SK-N-SH (cell line): ENCODE measurements around the gene RBM47. TPM values are rescaled to one million over a fixed set of nuclear protein-coding genes. Genes with fewer than 3 reads are reported as not detected.

Experiments used
- CTCF ChIA-PET: fragments of 300-600, 350-600 bp; formaldehyde crosslinking; extraction: SDS; loops from one replicate; lab custom pipeline; 2021; lab: Yijun Ruan, JAX
- POLR2A ChIA-PET: fragments of 350-600 bp; sonication (Branson Sonifier 250); formaldehyde crosslinking; extraction: SDS; loops from one replicate; lab custom pipeline; 2020; ENCODE audit warnings: antibody characterized with exemption, inconsistent platforms; lab: Yijun Ruan, JAX
- DNase-seq: peaks from one replicate; pipeline ENCODE4 v3.0.0; 2012
- H2AFZ ChIP-seq: fragments of 200-600 bp; sonication (generic); 2 replicates; pipeline ENCODE4 v1.8.1; 2016; ENCODE audit warnings: antibody characterized with exemption, mild to moderate bottlenecking, low read depth
- H3F3A ChIP-seq: fragments of 200-600 bp; sonication (generic); replicated peaks from 2 replicates; pipeline ENCODE3; 2016; ENCODE audit warnings: antibody characterized with exemption, mild to moderate bottlenecking; ENCODE audit not compliant: insufficient read depth
- H3K27ac ChIP-seq, 2 experiments: fragments of 200-500 bp in 1 of 2; fragments of 200-600 bp in 1 of 2; sonication (Bioruptor generic) in 1 of 2; sonication (generic), shearing (Covaris generic) in 1 of 2; 2 replicates each; pipeline versions ENCODE4 v1.5.1 to v1.6.1; 2014 to 2016; ENCODE audit warnings: low read depth in 2 of 2, inconsistent platforms in 1 of 2, low read length in 1 of 2, mild to moderate bottlenecking in 1 of 2, mixed read lengths in 1 of 2
- H3K27me3 ChIP-seq: fragments of 200-600 bp; sonication (generic), shearing (Covaris generic); 2 replicates; pipeline ENCODE4 v1.6.1; 2016; ENCODE audit warnings: mixed run types; ENCODE audit not compliant: insufficient read depth
- H3K36me3 ChIP-seq, 2 experiments: fragments of 200-500 bp in 1 of 2; fragments of 200-600 bp in 1 of 2; sonication (Bioruptor generic) in 1 of 2; sonication (generic) in 1 of 2; replicated peaks in 1 of 2; 2 replicates each; pipeline versions ENCODE3 to v1.5.1; 2014 to 2016; ENCODE audit warnings: low read length in 1 of 2, mild to moderate bottlenecking in 1 of 2; ENCODE audit not compliant: insufficient read depth in 2 of 2, control insufficient read depth in 1 of 2
- H3K4me1 ChIP-seq, 2 experiments: fragments of 200-500 bp in 1 of 2; fragments of 200-600 bp in 1 of 2; sonication (Bioruptor generic) in 1 of 2; sonication (generic), shearing (Covaris generic) in 1 of 2; 2 replicates each; pipeline versions ENCODE4 v1.5.1 to v1.6.1; 2014 to 2016; ENCODE audit warnings: low read depth in 1 of 2, low read length in 1 of 2, mixed run types in 1 of 2; ENCODE audit not compliant: insufficient read depth in 2 of 2, control insufficient read depth in 1 of 2
- H3K4me2 ChIP-seq: fragments of 200-600 bp; sonication (generic), shearing (Covaris generic); 2 replicates; pipeline ENCODE4 v1.6.1; 2017; ENCODE audit warnings: mixed run types
- H3K4me3 ChIP-seq, 2 experiments: fragments of 200-500 bp in 1 of 2; fragments of 200-600 bp in 1 of 2; sonication (Bioruptor generic) in 1 of 2; sonication (generic), shearing (Covaris generic) in 1 of 2; 2 replicates each; pipeline versions ENCODE4 v1.5.1 to v1.8.1; 2014 to 2016; ENCODE audit warnings: low read depth in 2 of 2, inconsistent platforms in 1 of 2, low read length in 1 of 2, mild to moderate bottlenecking in 1 of 2, mixed read lengths in 1 of 2, moderate library complexity in 1 of 2
- H3K79me2 ChIP-seq: fragments of 200-600 bp; sonication (generic); 2 replicates; pipeline ENCODE4 v1.8.1; 2017; ENCODE audit warnings: mild to moderate bottlenecking; ENCODE audit not compliant: insufficient read depth
- H3K9ac ChIP-seq: fragments of 200-600 bp; sonication (generic); 2 replicates; pipeline ENCODE4 v1.6.1; 2017; ENCODE audit warnings: mixed run types
- H3K9me2 ChIP-seq: fragments of 200-600 bp; sonication (generic); 2 replicates; pipeline ENCODE4 v1.6.1; 2017; ENCODE audit warnings: mixed run types
- H3K9me3 ChIP-seq: fragments of 200-600 bp; sonication (generic); 2 replicates; pipeline ENCODE4 v1.6.1; 2017; ENCODE audit warnings: mixed run types, mild to moderate bottlenecking, moderate library complexity
- H4K20me1 ChIP-seq: fragments of 200-600 bp; sonication (generic); 2 replicates; pipeline ENCODE4 v1.6.1; 2017; ENCODE audit warnings: mild to moderate bottlenecking, mixed run types; ENCODE audit not compliant: insufficient read depth
- CHD2 ChIP-seq: fragments of 150-350 bp; IDR thresholded peaks from 2 replicates; pipeline ENCODE4 v1.6.1; 2018; ENCODE audit warnings: low read length; ENCODE audit not compliant: partially characterized antibody
- EP300 ChIP-seq, 2 experiments: IDR thresholded peaks; 2 replicates each; pipeline versions ENCODE4 v1.4.0 to v1.6.1; 2012; ENCODE audit warnings: borderline replicate concordance in 1 of 2, low read depth in 1 of 2, low read length in 1 of 2
- FOSL2 ChIP-seq: IDR thresholded peaks from 2 replicates; pipeline ENCODE4 v1.4.0; 2012; ENCODE audit warnings: low read depth, mild to moderate bottlenecking, moderate library complexity, borderline replicate concordance
- FOXJ3 ChIP-seq: sonication (generic); formaldehyde crosslinking; IDR thresholded peaks from 2 replicates; pipeline ENCODE4 v1.5.1; 2020; ENCODE audit warnings: mild to moderate bottlenecking, missing genetic modification reagents
- FOXM1 ChIP-seq: IDR thresholded peaks from 2 replicates; pipeline ENCODE4 v1.4.0; 2012; ENCODE audit warnings: low read depth, mild to moderate bottlenecking
- GABPA ChIP-seq: IDR thresholded peaks from 2 replicates; pipeline ENCODE4 v1.4.0; 2012; ENCODE audit warnings: low read depth, mild to moderate bottlenecking
- GATA2 ChIP-seq: sonication (generic); formaldehyde crosslinking; IDR thresholded peaks from 2 replicates; pipeline ENCODE4 v1.5.0; 2020; ENCODE audit warnings: mild to moderate bottlenecking, missing genetic modification reagents
- MEF2A ChIP-seq: IDR thresholded peaks from 2 replicates; pipeline ENCODE4 v1.4.0; 2012; ENCODE audit warnings: low read depth, borderline replicate concordance
- MXI1 ChIP-seq: IDR thresholded peaks from 2 replicates; pipeline ENCODE4 v1.6.1; 2012; ENCODE audit warnings: mild to moderate bottlenecking, low read depth, low read length, improper control_type of control experiment
- NFIC ChIP-seq: IDR thresholded peaks from 2 replicates; pipeline ENCODE4 v1.4.0; 2012; ENCODE audit warnings: borderline replicate concordance
- NRF1 ChIP-seq: IDR thresholded peaks from 2 replicates; pipeline ENCODE4 v1.6.1; 2012; ENCODE audit warnings: low read depth, mild to moderate bottlenecking, low read length
- POLR2AphosphoS5 ChIP-seq: IDR thresholded peaks from 2 replicates; pipeline ENCODE4 v1.6.1; 2012; ENCODE audit warnings: low read depth, low read length
- RAD21 ChIP-seq: IDR thresholded peaks from 2 replicates; pipeline ENCODE4 v1.6.1; 2012; ENCODE audit warnings: mild to moderate bottlenecking, low read length
- RCOR1 ChIP-seq: fragments of 150-350 bp; IDR thresholded peaks from 2 replicates; pipeline ENCODE4 v1.6.1; 2017; ENCODE audit warnings: antibody characterized with exemption, low read length
- RFX5 ChIP-seq: IDR thresholded peaks from 2 replicates; pipeline ENCODE4 v1.6.1; 2012; ENCODE audit warnings: mild to moderate bottlenecking, improper control_type of control experiment, low read length
- TCF12 ChIP-seq: IDR thresholded peaks from 2 replicates; pipeline ENCODE4 v1.4.0; 2012
- YY1 ChIP-seq: IDR thresholded peaks from 2 replicates; pipeline ENCODE4 v1.4.0; 2012; ENCODE audit warnings: low read depth, mild to moderate bottlenecking
- WGBS: methylation state at CpG from one replicate; pipeline ENCODE4 v1.1.6; 2017; ENCODE audit warnings: low lambda C conversion rate; 5-methylcytosine and 5-hydroxymethylcytosine counted together
- polyA plus RNA-seq, 3 experiments: library from polyadenylated mRNA; depleted of rRNA; stranded (reverse); fragments of >200 nt; gene quantifications; 2 replicates each; pipeline ENCODE4 v1.2.3, GENCODE V29; 2012
- TF ChIP-seq, protein P1 (sequence below): IDR thresholded peaks from 2 replicates; pipeline ENCODE4; 2012
- TF ChIP-seq, protein P2 (sequence below): IDR thresholded peaks from 2 replicates; pipeline ENCODE4 v1.4.0; 2012; ENCODE audit warnings: low read depth
- TF ChIP-seq, protein P3 (sequence below): fragments of 150-350 bp; IDR thresholded peaks from 2 replicates; pipeline ENCODE4 v1.6.1; 2016; ENCODE audit warnings: mild to moderate bottlenecking, low read depth, low read length

RBM47 gene
- polyA plus RNA-seq, 1 of the 3 experiments (the other 2 are of a cell fraction): 6.8 TPM

DNA sequence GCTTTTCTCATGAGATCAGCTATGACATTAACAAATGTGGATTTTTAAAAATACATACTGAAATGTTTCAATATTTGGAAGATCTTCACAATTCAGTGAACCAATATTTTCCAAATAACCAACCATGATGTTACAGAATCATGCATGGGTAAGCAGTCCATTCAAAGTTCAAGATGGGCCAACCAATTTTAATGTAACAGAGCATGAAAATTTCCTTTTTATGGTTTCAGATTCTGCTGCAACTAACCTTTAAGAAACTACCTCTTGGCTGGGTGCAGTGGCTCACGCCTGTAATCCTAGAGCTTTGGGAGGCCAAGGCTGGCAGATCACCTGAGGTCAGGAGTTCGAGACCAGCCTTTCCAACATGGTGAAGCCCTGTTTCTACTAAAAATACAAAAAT, 107.7 kb downstream of the RBM47 start:
- H4K20me1 ChIP-seq: no peaks in the 10 kb centered on the region
- TF ChIP-seq, protein P1, sequence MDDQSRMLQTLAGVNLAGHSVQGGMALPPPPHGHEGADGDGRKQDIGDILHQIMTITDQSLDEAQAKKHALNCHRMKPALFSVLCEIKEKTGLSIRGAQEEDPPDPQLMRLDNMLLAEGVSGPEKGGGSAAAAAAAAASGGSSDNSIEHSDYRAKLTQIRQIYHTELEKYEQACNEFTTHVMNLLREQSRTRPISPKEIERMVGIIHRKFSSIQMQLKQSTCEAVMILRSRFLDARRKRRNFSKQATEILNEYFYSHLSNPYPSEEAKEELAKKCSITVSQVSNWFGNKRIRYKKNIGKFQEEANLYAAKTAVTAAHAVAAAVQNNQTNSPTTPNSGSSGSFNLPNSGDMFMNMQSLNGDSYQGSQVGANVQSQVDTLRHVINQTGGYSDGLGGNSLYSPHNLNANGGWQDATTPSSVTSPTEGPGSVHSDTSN: no peak
- TF ChIP-seq NRF1 (no peak), RAD21 (no peak), POLR2AphosphoS5 (no peak), FOXM1 (no peak), NFIC (no peak), RCOR1 (no peak), FOSL2 (no peak), RFX5 (no peak), MXI1 (no peak), GABPA (no peak), TCF12 (no peak), FOXJ3 (CRISPR knock-in tag) (no peak), YY1 (no peak), MEF2A (no peak), EP300 (IDR thresholded peaks at IDR 0.05; ENCODE audit: borderline replicate concordance in 1 of 2, low read depth in 1 of 2, low read length in 1 of 2) (no peak), GATA2 (CRISPR knock-in tag) (no peak), CHD2 (no peak)
- TF ChIP-seq, protein P2, sequence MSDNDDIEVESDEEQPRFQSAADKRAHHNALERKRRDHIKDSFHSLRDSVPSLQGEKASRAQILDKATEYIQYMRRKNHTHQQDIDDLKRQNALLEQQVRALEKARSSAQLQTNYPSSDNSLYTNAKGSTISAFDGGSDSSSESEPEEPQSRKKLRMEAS: no peak
- TF ChIP-seq, protein P3, sequence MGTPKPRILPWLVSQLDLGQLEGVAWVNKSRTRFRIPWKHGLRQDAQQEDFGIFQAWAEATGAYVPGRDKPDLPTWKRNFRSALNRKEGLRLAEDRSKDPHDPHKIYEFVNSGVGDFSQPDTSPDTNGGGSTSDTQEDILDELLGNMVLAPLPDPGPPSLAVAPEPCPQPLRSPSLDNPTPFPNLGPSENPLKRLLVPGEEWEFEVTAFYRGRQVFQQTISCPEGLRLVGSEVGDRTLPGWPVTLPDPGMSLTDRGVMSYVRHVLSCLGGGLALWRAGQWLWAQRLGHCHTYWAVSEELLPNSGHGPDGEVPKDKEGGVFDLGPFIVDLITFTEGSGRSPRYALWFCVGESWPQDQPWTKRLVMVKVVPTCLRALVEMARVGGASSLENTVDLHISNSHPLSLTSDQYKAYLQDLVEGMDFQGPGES: no peak
- H3K4me2 ChIP-seq: no peak overlapping the region
- no peaks in the 10 kb centered on the region for H3K4me1 ChIP-seq
- no peak overlapping the region for H2AFZ ChIP-seq
- ChIA-PET POLR2A (no interaction called here), CTCF (no interaction called here)
- H3F3A ChIP-seq: peaks cover 9% of the 10 kb centered on the region
- WGBS: 97% methylated on average over 2 of the region's 2 CpGs
- no peak overlapping the region for H3K27ac ChIP-seq
- H3K27me3 ChIP-seq: no peaks in the 10 kb centered on the region
- no peak for DNase-seq
- H3K9me3 ChIP-seq: no peaks in the 10 kb centered on the region
- H3K9me2 ChIP-seq: no peaks in the 10 kb centered on the region
- H3K9ac ChIP-seq: no peak overlapping the region
- no peaks in the 10 kb centered on the region for H3K79me2 ChIP-seq
- no peaks in the 10 kb centered on the region for H3K36me3 ChIP-seq
- H3K4me3 ChIP-seq: no peak overlapping the region
